ENCODE data around the gene ATP1A3.
"Not testable (repeated sequence)": the region's sequence is repeated elsewhere in the genome, so short reads cannot be mapped to it uniquely, and the experiment has no call there.

ATP1A3 gene

DNA sequence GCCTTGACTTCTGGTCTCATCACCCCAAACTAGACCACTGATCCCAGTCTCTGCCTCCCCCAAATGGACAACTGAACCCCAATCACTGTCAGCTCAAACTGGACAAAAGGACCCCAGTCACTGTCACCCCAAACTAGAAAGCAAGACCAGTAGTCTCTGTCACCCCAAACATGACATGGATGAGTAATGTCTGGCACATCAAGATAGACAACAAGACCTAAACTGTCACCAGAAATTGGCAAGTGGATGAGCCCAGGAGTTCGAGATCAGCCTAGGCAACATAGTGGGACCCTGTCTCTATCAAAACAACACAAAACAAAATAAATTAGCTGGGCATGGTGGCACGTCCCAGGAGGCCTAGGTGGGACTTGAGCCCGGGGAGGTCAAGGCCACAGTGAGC is 46.9 kb downstream of the ATP1A3 start:
- no peak for DNase-seq (ENCODE audit: low read depth in 3 of 3)

DNA sequence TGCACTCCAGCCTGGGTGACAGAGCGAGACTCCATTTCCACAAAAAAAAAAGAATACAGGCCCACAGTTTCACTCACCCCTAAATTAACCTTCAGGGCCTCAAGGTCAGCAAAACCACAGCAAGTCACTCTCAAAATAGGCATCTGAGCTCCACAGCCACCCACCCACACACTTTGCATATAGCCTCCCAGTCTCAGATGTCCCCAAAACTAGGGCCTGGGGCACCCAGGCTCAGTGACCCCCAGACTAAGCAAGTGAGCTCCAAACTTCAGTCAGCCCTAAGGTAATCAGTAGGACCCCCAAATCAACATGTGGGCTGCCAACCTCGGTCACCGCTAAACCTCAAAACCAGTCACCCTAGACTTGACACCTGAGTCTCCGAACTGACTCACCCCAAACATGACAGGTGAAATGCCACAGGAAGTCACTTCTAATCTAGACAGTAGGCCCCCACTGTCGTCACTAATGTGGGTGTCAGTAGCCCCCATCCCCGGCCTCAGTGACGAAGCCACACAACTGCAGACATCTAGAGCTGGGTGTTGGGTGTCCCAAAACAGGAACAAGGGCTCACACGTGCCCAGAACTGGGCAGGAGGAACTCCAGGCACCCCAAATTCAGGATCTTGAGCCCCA is 48.8 kb downstream of the ATP1A3 start:
- DNase-seq (ENCODE audit: low read depth in 3 of 3): peak; percentile 74 to 91 (median 85)

DNA sequence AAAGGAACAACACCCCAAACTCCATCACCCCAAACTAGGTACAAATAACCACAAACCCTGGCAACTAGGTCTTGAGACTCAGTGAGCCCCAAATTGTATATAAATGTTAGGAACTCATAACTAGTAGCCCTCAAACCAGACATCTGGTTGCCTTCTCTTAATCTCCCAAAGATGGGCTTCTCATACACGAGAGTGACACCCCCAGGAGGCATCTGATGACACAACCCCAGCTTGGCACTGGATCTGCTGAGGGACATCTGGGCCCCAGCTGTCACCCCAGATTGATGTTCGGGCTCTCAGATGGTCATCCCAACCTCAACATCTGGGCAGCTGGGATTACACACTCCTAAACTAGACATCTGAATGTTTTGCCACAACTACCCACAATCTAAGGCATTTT is 49.7 kb downstream of the ATP1A3 start:
- DNase-seq (ENCODE audit: low read depth in 3 of 3): no peak

DNA sequence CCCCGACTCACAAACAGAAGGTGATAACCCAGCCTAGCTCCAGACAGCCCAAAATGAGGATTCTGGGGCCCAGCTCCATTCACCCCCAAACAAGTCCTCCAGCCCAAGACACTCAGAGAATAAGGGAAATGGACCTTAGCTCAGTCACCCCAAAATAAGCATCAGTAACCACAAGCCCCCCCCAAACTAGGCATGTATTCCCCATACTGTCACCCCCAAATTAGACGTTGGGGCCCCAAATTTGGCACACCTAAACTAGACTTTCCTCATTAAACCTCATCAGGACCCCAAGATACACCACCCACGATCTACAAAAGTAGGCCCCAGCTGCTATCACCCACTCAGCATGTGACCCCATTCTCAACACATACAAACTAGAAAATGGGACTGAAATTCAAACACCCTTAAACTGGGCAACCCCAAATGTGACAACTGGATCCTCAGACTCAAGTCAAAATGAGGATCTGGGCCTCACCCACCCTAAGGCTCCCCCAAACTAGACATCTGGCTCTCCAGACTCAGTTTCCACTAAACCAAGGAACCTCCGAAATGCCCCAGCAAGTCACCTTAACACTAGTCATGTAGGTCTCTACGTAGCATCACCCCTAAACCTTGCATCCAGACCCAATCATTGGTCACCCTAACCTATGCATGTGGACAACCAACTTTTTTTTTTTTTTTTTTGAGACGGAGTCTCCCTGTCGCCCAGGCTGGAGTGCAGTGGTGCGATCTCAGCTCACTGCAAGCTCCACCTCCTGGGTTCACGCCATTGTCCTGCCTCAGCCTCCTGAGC is 52.4 kb downstream of the ATP1A3 start:
- DNase-seq (ENCODE audit: low read depth in 3 of 3): no peak

DNA sequence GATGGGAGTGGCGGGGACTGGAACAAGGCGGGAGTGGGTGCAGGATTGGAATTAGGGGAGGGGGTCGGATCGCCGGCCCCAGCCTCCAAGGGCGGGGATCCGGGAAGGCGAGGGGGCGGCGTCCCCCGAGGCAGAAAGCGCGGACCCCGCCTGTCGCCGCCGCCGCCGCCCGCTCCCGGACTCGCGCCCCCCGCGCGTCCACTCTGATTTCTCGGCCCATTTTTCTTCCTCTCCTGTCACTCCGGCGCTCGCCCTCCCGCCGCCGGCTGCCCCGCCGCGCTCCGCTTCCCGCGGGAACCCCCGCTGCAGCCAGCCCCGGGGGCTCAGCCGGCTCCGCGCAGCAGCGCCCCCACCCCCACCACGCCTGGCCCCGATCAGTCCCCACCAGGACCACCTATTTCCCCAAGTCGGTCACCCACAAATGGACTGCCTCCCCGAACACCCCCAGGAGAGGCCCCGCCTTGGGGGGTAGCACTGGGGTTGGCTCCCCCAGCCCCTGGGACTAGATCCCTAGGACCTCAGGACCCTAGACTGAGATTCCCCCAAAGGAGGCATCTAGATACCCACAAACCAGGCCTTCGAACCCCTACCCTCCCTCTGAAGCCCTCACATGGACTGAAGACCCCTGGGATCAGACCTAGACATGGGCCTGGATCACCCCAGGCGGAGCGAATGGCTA is 53.2 kb downstream of the ATP1A3 start:
- DNase-seq (ENCODE audit: low read depth in 3 of 3): no peak

DNA sequence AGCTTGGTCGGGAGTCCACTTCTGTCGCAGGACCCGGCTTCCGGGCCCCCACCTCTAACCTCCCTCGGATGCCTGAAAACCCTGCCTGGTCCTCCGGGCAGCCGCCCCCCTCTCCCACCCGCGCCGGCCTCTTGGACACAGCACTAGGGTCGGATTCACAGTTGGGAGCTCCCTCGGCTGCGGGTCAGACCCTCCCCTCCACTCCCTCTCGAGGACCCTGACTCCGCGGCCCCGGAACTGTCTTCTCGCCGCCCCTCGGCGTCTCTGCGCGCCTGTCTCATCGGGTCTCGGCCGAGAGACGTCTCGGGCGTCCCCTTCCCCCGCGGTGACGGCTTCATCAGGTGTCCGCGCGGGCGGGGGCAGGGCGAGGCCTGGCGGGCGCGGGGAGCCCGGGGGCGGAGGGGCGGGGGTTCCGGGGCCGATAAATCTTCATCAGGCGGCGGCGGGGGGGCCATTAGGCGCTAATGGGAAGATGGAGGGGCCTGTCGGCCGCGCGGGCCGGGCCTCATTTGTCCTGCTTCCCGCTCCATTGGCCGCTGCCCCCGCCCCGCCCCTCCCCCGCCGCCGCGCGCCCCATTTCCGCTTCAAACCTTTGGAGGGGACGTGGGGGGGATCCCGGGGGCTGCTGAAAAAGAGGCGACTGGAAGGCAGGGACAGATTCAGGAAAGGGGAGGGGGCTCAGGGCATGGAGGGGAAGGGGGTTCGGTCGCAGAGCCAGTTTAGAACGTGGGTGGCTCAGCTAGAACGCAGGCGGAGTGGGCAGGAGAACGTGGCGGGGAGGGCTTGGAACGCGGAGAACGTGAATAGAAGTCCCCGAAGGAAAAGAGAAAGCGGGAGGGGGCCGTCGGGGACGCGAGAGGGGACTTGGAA is 53.9 kb downstream of the ATP1A3 start:
- peak in 1 of 3 experiments; percentile 49 for DNase-seq (ENCODE audit: low read depth in 3 of 3)

DNA sequence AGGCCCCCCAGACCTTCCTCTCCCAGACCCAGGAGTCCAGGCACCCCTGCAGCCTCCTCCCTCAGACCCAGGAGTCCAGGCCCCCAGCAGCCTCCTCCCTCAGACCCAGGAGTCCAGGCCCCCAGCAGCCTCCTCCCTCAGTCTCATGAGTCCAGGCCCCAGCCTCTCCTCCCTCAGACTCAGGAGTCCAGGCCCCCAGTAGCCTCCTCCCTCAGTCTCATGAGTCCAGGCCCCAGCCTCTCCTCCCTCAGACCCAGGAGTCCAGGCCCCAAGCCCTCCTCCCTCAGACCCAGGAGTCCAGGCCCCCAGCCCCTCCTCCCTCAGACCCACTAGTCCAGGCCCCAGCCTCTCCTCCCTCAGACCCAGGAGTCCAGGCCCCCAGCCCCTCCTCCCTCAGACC is 54.8 kb downstream of the ATP1A3 start:
- DNase-seq (ENCODE audit: low read depth in 3 of 3): not testable (repeated sequence)

DNA sequence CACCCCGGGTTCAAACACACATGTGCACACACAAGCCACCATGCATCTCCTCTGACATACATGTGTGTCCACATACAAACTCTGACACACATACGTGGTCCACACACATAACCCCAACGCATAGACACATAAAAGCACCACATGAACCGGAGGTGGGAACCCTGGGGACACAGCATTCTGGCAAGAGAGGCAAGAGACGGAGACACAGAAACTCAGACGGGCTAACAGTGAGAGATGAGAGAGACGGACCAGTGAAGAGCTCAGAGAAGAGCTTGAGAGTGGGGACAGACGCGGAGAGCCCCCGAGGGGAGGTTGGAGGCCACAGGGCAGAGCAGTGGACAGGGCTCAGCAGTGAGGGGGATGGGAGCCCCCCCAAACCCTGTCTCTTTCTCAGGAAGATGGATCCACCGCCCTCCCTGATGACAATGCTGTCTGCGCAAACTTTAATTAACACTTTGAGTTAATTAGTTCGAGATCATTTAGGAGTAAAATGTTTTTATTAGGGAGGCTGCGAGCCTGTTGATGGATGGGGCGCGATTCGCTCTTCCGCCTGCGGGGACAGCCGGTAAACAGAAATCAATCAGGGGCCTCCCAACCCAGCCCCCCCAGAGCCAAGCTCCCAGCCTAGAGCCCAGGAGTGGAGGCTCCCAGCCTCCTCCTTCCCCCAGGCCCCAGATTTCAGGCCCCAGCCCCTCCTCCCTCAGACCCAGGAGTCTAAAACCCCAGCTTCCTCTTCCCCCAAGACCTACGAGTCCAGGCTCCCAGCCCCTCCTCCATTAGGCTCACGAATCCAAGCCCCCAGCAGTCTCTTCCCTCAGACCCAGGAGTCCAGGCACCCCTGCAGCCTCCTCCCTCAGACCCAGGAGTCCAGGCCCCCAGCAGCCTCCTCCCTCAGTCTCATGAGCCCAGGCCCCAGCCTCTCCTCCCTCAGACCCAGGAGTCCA is 56.2 kb downstream of the ATP1A3 start:
- DNase-seq (ENCODE audit: low read depth in 3 of 3): no peak

DNA sequence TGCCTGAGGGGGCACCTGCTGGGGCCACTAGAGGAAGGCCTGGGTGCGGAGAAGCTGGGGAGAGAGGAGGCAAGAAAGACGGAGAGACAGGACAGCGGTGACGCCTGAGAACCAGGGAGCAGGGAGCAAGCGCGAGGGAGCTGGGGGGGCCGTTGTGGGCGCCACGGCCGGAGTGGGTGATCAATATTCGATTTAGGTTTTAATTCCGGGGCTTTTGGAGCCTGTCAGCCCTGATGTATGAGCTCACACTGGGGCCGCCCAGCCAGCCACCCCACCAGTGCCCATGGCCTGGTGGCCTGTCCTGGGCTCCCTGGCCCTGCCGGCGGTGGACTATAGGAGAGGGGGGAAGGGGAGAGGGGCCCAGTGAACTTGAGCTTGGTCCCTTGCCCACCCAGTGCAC is 57.1 kb downstream of the ATP1A3 start:
- no peak for DNase-seq (ENCODE audit: low read depth in 3 of 3)

DNA sequence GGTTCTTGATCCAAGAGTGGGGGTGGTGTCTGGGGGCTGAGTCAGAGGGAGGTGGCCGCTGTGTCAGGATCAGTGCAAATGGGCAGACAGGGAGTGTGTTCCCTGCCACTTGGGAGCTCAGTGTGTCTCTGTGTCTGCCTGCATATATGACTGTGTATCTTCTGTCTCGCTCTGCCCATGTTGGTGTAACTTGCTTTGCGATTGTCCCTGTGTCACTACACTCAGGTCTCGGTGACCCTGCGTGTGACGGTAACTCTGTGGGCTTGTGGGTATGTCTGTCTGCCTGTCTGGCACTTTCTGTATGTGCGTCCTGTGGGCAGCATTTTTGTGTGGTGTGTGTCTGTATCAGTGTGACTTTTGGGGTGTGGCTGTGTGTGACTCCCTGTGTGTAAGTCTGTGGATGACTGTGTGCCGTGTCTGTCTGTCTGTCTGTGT is 57.6 kb downstream of the ATP1A3 start:
- DNase-seq (ENCODE audit: low read depth in 3 of 3): peak in 1 of 3 experiments; percentile 28

DNA sequence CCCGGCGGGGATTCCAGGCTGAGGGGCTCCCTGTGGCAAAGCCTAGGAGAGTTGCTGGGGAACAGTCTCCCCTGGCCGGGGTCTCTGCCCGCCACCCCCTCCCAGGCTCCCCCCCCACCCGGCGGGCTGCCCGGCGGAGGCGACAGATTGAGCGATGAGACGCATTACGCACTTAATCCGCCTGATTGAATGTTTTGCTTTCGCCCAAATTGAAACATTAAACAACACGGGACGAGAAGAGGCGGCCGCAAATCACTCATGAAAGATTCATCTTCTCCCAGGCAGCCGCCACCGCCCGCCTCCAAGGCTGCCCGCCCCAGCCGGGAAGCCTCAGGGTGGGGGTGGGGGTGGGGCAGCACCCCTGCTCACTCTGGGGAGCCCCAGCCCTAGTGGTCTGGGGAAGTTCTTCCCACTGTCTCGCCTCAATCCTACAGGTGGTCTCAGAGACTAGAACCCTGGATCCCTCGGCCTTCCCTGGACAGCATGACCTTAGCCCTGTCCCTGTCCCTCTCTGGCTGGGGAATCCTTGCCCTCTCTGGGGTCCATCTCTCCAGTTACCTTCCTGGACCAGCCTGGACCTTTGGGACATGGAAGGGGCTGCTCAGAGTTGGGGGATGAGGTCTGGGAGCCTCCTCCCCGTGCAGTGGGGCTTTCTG is 58.1 kb downstream of the ATP1A3 start:
- no peak for DNase-seq (ENCODE audit: low read depth in 3 of 3)

DNA sequence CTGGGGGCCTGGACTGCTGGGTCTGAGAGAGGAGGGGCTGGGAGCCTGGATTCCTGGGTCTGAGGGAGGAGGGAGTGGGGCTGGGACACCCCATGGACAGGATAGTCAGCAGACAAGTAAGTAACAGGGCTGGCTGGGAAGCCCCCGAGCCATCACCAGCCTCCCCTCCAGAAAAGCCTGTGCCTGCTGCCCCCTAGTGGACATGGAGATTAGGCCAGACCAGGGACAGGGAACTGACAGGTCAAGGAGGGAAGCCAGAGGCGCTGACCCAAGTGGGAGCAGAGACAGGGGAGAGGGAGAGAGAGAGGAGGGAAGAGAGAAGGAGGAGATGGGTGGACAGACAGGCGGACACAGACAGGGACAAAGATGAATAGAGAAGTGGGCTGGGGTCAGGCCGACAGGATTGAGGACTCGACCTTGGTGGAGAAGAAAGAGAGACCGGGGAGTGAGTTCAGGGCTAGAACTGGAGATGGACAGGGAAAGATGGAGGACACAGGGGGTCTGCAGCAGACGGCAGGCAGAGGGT is 59.1 kb downstream of the ATP1A3 start:
- peak; percentile 52 to 67 (median 67) for DNase-seq (ENCODE audit: low read depth in 3 of 3)

DNA sequence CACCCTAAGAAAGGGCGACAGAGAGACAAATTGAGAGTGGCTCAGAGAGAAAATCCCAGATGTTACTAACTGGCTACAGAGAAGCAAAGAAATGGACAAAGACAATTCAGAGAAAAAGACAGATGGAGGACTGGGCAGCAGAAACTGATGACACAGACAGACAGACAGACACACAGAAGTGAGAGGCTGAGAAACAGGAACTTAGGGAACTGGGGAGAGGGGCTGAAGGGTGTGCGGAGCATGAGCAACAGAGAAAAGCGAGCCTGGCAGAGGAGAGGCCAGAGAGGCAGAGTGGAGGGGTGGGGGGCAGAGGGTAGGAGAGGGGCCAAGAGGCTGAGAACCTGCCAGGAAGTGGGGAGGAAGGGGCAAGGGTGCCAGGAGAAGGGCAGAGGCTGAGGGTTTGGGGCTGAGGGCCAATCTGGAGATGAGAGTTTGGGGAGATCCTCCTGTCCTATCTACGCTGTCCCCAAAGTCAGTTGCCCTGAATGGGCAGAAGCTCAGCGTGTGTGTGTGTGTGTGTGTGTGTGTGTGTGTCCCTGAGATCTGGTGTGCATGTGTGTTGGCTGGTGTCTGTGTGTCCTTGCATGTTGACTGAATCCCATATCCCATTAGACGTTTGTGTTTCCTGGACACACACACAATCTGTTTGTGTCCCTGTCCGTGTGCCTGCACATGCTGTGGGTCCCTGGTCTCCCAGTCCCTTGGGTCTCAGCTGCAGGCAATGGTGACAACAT is 60.2 kb downstream of the ATP1A3 start:
- DNase-seq (ENCODE audit: low read depth in 3 of 3): no peak

DNA sequence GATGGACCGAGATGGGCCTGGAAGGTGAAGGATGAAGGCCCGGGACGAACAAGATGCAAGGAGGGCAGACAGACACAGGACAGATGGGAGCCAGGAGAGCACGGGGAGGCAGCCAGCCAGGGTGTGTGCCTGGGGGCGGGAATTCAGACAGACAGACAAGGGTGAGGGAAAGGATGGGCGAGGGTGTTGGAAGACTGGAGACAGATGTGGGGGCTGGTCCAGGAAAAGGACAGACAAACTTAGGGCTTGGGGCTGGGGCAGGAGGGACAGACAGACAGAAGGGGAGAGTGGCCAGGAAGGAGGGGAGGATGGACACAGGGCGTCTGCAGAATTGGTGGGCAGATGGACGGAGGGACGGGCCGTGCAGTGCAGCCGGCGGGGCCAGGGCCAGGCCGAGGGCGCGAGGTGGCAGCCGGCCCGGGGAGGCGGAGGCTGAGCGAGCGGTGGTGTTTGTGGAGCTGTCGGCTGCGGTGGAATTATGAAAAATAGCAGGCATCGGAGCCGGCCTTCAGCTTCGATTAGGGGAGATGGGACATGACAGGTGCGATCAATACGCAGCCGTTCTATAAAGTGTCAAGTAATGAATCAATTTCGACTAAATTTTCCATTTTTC is 61.2 kb downstream of the ATP1A3 start:
- no peak for DNase-seq (ENCODE audit: low read depth in 3 of 3)

DNA sequence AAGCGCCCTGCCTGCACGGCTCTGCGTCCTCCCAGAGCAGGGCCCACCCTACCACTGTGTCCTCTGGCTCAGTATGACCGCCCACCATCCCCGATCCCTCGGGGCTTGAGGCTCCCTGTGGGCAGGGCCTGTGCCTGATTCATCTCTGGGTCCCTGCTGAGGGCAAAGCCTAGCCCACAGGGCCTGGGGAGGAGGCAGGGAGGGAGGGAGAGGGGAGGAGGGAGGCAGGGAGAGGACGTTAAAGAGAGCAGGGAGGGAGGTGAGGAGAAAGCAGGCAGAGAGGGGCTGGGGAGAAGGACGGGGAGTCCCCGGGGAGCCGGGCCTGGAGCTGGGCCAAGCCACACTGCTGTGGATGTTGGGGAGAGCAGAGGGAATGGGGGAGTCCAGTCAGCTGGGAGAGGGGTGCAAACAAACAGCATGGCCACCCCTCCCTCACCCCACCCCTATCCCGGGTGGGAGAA is 61.7 kb downstream of the ATP1A3 start:
- DNase-seq (ENCODE audit: low read depth in 3 of 3): no peak

DNA sequence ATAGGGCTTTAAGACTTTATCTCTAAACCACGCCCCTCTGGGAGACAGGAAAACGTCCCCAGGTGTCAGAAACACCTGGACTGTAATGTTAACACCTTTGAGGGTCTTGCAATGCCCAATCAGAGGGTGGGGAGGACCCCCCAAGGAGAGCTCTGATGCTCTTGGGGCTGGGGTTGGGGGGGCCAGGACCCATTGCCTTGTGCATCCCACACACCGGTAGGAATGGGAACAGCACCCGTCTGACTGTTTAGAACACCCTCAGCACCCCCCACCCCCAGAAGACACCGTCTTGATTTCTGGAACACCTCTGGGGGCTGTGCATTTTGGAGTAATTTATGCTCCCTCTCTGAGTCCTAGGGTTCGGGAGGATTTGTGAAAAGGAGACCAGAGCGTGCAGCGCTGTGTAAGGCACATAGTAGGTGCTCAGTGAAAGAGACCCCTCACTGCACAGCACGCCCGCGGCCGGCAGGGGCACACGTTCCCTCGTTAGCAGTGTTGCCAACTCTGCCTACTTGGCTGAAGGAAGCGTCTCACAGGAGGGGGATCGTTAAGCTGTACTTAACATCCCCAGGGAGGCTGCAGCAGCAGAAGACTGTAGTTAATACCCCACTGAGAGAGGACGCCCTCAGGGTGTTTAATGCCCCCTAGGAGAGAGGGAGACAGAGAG is 63.0 kb downstream of the ATP1A3 start:
- DNase-seq (ENCODE audit: low read depth in 3 of 3): no peak

DNA sequence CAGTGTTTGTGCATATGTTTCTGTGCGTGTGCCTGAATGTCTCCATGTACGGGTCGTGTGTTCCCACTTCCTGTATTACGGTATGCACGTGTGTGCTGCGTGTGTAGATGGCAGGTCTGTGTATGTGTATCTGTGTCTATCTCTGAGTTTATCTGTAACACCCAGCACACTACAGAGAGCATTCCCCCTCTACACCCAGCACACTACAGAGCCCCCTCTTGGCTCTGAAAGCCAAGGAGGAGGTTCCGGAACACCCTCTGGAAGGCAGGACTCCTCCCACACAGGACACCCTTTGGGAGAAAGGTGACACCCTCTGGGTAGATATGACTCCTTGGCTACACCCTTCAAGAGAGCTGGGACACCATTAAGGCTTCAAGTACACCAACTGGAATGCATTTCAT is 63.7 kb downstream of the ATP1A3 start:
- DNase-seq (ENCODE audit: low read depth in 3 of 3): no peak

DNA sequence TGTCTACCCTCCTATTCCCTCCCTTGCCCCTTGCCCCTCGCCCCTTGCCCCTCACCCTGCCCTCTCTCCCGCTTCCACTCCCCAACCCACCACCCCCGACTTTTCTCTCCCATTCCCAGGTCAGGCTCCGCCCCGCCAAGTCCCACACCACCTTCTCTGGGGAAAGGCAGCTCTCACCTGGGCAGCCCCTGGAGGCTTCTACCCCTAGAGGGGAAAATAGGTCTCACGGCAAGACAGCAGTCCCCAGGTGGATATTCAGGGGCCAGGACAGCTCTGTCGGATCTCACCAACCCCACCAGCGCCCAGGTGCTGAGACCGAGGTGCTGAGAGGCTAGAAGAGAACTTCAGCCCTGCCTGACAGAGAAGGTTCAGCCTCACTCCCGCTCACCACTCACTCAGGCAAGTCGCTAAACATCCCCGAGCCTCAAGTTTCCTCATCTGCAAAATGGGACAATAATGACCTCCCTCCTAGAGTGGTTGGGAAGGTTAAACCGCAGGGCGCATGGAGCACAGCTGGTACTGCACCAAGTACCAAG is 64.4 kb downstream of the ATP1A3 start:
- DNase-seq (ENCODE audit: low read depth in 3 of 3): no peak

Measured in stimulated activated CD4-positive, alpha-beta T cell treated with anti-CD3 and anti-CD28 coated beads, TNF-alpha, amount 100 ng/mL, for 24 hours (primary cell).